Right lobe of liver (tissue), 6 donors: Measurements from ENCODE around the gene ZNF579. TPM values are rescaled to one million over a fixed set of nuclear protein-coding genes. Genes with fewer than 3 reads are reported as not detected.
"Not testable (repeated sequence)": the region's sequence is repeated elsewhere in the genome, so short reads cannot be mapped to it uniquely, and the experiment has no call there.

Source experiments
- ATAC-seq, 4 donors: fragments of 200-7000 bp; cut with Tn5 transposase; one replicate each; pipeline ENCODE4 v1.9.1; 2020; ENCODE audit warnings: mild to moderate bottlenecking in 4 of 4, moderate library complexity in 4 of 4
- DNase-seq, 3 donors: peaks; one replicate each; pipeline ENCODE4 v3.0.0-alpha.2; 2020
- H3K27ac ChIP-seq, 3 donors: fragments of 200-600 bp; one replicate each; pipeline ENCODE4 v1.8.0; 2022
- H3K27me3 ChIP-seq, 2 donors: fragments of 200-600 bp; one replicate each; pipeline ENCODE4 v1.8.0; 2022
- H3K36me3 ChIP-seq, 4 donors: fragments of 200-600 bp; sonication (generic) in 1 of 4; one replicate each; pipeline versions ENCODE4 v1.5.1 to v1.8.0; 2017 to 2022; ENCODE audit warnings: control low read depth in 1 of 4
- H3K4me1 ChIP-seq, 4 donors: fragments of 200-600 bp; sonication (generic) in 1 of 4; one replicate each; pipeline versions ENCODE4 v1.5.1 to v1.8.0; 2017 to 2022; ENCODE audit warnings: control low read depth in 1 of 4
- H3K4me3 ChIP-seq, 3 donors: fragments of 200-600 bp; one replicate each; pipeline ENCODE4 v1.8.0; 2022
- H3K9me3 ChIP-seq, 4 donors: fragments of 200-600 bp; sonication (generic) in 1 of 4; one replicate each; pipeline versions ENCODE4 v1.5.1 to v1.8.0; 2017 to 2022; ENCODE audit warnings: control low read depth in 1 of 4
- CTCF ChIP-seq, 4 donors: fragments of 200-600 bp in 3 of 4; fragments of 450-650 bp in 1 of 4; IDR thresholded peaks; one replicate each; pipeline versions ENCODE4 v1.5.1 to v1.8.0; 2016 to 2022; ENCODE audit warnings: antibody characterized with exemption in 4 of 4, mild to moderate bottlenecking in 2 of 4
- POLR2A ChIP-seq: fragments of 450-650 bp; IDR thresholded peaks from one replicate; pipeline ENCODE4 v1.6.1; 2017; ENCODE audit warnings: antibody characterized with exemption, mild to moderate bottlenecking
- WGBS: methylation state at CpG from one replicate; pipeline ENCODE4 v1.1.6; 2018; ENCODE audit warnings: low coverage, low lambda C conversion rate; ENCODE audit not compliant: insufficient coverage; ENCODE audit errors: missing lambda C conversion rate; 5-methylcytosine and 5-hydroxymethylcytosine counted together
- intact Hi-C, 2 donors: fragments of 100-400 bp; cut with DNase I; formaldehyde crosslinking; loops; one replicate each; pipeline versions ENCODE4 v1.11.2 to v1.14.1; 2022
- total RNA-seq, 6 experiments: library from RNA; depleted of rRNA in 2 of 6; stranded (reverse); fragments of >200 nt in 2 of 6; fragmentation: NEBNext Ultra II Directional in 3 of 6; extraction: Animal tissue kit (Norgen Biotek cat#: 25700) in 3 of 6; gene quantifications; one replicate each; pipeline versions ENCODE4 v1.1.0 to v1.2.4, GENCODE V29; 2016 to 2023
- donor health status: DM: no; HTN: yes; CAD: no.
- donor health status: DM: no; HTN: no; CAD: no.
- donor health status: DM: no; HTN: no; CAD: no.
- donor health status: DM: no; HTN: yes; CAD: no.
- donor health status: DM: no; HTN: yes; CAD: no.

The ZNF579 gene
- total RNA-seq, 6 experiments from 2014 or later: 1.9 to 4.6 (median 3.6) TPM

DNA sequence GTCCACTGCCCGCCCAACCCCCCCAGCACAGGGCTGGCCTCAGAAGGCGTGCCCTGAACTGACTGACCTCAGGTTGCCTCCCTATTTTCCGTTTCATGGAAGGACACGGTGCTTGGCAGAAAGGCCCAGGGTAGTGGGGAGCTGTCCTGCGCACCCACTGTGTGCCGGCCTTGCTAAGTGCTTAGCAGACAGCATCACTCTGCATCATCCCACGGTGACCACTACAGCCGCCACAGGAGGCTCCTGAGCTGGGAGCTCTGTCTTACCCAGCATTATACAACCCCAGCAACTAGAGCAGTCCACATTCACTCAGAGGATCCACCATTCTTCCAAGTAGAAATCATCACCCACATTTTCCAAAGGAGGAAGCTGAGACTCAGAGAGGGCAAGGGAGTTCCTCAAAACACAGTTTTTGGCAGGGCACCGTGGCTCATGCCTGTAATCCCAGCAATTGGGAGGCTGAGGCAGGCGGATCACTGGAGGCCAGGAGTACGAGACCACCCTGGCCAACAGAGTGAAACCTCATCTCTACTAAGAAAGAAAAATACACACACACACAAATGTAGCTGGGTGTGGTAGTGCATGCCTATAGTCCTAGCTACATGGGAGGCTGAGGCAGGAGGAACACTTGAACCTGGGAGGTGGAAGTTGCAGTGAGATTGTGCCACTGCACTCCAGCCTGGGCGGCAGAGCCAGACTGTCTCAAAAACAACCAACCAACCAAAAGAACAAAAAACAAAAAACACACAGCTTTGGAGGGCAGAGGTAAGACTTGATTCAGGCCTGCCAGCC is 45.3 kb downstream of the ZNF579 start:
- H3K4me1 ChIP-seq: no peaks in the 10 kb centered on the region
- intact Hi-C loops: no loop called here
- TF ChIP-seq POLR2A: no peak
- no peak for TF ChIP-seq CTCF (IDR thresholded peaks at IDR 0.05)
- H3K27ac ChIP-seq: no peak overlapping the region
- DNase-seq (no peak), ATAC-seq (peak in 1 of 4 donors; percentile 39)
- no peak overlapping the region for H3K4me3 ChIP-seq
- H3K27me3 ChIP-seq: no peaks in the 10 kb centered on the region
- no peaks in the 10 kb centered on the region for H3K9me3 ChIP-seq
- 71% methylated on average over 6 of the region's 12 CpGs for WGBS
- no peaks in the 10 kb centered on the region for H3K36me3 ChIP-seq

- DNase-seq, intact Hi-C loops, H3K36me3 ChIP-seq, ATAC-seq, H3K9me3 ChIP-seq, H3K27me3 ChIP-seq, H3K4me3 ChIP-seq, H3K4me1 ChIP-seq, H3K27ac ChIP-seq: not testable (repeated sequence)
- 82% methylated on average over 4 of the region's 7 CpGs for WGBS
Observed at GRCh38 chr19:55534280-55534679, 46.4 kb downstream of the ZNF579 start.

- Histone ChIP-seq H3K27me3 (no peaks in the 10 kb centered on the region), H3K4me1 (peaks cover 0 to 4% (median 0%) of the 10 kb centered on the region in 4 donors), H3K27ac (no peak overlapping the region), H3K9me3 (no peaks in the 10 kb centered on the region), H3K36me3 (no peaks in the 10 kb centered on the region), H3K4me3 (no peak overlapping the region)
- no peak for ATAC-seq
- DNase-seq: no peak
- no CpG with 5 or more reads among the region's 26 CpGs for WGBS
- no peak for TF ChIP-seq POLR2A
- intact Hi-C loops: no loop called here
Observed at GRCh38 chr19:55530996-55531395, 49.7 kb downstream of the ZNF579 start.

- no peaks in the 10 kb centered on the region for H3K9me3 ChIP-seq
- no peak for TF ChIP-seq POLR2A
- TF ChIP-seq CTCF (IDR thresholded peaks at IDR 0.05): no peak
- H3K27me3 ChIP-seq: no peaks in the 10 kb centered on the region
- WGBS: 88% methylated on average over 16 of the region's 56 CpGs
- H3K36me3 ChIP-seq: no peaks in the 10 kb centered on the region
- DNase-seq (no peak), ATAC-seq (no peak)
- no peak overlapping the region for H3K4me3 ChIP-seq
- no peak overlapping the region for H3K27ac ChIP-seq
- intact Hi-C loops: no loop called here
- H3K4me1 ChIP-seq: peaks cover 0 to 4% (median 0%) of the 10 kb centered on the region in 4 donors
Observed at GRCh38 chr19:55529636-55530234, 50.9 kb downstream of the ZNF579 start.

GRCh38 chr19:55528030-55528803 is 52.4 kb downstream of the ZNF579 start:
- WGBS: 26% methylated on average over 15 of the region's 15 CpGs
- no peaks in the 10 kb centered on the region for H3K27me3 ChIP-seq

More at GRCh38 chr19:55528030-55528803, 52.4 kb downstream of the ZNF579 start:
- no peak for TF ChIP-seq CTCF (IDR thresholded peaks at IDR 0.05)
- no peak for TF ChIP-seq POLR2A
- Histone ChIP-seq H3K4me1 (peaks cover 0 to 4% (median 0%) of the 10 kb centered on the region in 4 donors), H3K4me3 (no peak overlapping the region), H3K9me3 (no peaks in the 10 kb centered on the region), H3K27ac (no peak overlapping the region), H3K36me3 (no peaks in the 10 kb centered on the region)
- intact Hi-C loops: no loop called here
- ATAC-seq: no peak
- no peak for DNase-seq
